DMS53 treated with DMSO at 0.1 percent for 48 hours (cell line): ENCODE results near the gene LPAR1.

Experiments used
- DNase-seq: peaks from one replicate; lab custom pipeline; 2025; ENCODE audit not compliant: unreplicated experiment; lab: John Stamatoyannopoulos, UW

LPAR1 gene

DNA sequence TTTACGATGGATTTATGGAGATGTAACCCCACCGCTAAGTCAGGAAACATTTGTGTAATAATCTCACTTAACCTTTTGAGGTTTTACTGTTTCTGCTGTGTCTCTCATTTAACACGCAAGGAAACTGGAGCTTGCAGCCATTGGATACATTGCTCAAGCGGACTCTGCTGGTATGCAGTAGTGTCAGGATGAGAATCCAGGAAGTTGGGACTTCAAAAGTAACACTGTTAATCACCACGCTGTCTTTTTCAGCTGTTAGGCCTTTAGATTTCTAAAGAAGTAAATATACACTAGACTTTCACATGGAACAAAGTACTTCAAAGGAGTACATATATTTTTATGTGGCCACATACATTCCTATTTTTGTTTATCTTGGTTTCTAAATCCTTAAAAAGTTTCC lies 114.7 kb downstream of the LPAR1 start:
- no peak for DNase-seq

DNA sequence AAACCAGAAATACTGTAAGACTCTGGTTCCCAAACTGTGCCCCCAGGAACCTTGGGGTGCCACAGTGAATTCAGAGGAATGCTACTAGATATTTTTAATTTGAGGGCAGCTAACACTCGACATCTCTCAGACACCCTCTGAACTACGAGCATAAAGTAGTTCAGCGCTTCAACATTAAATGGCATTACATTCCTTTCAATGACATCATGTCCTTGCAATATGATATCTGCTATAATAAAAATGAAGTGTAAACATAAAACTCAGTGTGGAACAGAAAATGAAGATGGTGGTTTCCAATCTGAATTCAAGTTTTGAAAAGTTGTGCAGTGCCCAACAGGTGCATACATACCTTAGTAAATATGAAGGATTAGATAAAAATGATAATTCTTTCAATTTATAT lies 116.1 kb downstream of the LPAR1 start:
- DNase-seq = no peak

DNA sequence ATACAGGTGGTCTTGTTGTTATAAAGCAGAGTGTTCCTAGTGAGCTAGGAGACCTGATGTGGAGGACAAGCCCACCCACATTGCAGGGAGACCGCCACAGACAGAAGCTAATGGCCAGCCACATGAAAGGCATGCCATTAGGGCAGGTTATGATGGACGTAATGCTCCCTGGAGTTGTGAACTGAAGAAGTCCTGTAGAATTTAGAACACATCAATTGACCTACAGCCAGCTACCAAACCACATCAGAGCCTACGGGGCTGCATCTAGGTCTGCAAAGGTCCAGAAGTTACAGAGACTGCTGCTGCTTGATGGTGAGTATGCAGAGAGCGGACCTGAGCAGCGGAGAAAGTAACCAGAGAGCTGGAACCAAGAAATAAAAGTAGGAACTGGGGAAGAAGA lies 116.6 kb downstream of the LPAR1 start:
- no peak for DNase-seq

DNA sequence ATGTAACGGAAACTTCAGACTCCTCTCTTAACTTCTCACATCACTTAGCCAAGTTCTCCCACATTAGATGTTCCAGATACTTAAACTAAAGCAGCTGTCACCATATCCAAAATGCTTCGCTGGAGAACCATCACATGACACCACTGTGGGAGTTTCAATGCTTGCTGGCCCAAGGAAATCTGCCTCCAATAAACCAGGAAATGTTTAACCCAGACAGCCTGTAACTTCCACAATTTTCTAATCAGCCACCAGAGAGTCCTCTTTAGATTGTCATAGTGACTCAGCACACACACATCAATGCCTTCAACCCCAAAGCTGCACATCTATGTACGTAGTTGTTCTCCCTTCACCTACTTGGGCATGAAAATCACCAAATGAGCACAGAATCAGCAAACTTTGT lies 118.7 kb downstream of the LPAR1 start:
- DNase-seq = peak; percentile 21

DNA sequence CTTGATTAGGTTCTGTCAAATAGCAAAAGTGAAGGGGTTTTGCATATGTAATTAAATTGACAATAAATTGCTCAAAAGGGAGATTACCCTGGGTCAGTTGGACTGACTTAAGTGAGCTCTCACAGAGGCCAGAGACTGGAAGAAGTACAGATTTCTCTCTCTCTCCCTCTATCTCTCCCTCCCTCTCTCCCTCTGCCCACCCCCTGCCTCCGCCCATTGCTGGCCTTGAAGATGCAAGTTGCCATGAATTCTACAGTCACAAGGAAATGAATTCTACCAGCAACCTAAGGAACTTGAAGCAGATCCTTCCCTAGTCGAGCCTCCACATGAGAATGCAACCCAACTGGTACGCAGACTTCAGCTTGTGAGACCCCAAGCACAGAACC lies 119.2 kb downstream of the LPAR1 start:
- no peak for DNase-seq

DNA sequence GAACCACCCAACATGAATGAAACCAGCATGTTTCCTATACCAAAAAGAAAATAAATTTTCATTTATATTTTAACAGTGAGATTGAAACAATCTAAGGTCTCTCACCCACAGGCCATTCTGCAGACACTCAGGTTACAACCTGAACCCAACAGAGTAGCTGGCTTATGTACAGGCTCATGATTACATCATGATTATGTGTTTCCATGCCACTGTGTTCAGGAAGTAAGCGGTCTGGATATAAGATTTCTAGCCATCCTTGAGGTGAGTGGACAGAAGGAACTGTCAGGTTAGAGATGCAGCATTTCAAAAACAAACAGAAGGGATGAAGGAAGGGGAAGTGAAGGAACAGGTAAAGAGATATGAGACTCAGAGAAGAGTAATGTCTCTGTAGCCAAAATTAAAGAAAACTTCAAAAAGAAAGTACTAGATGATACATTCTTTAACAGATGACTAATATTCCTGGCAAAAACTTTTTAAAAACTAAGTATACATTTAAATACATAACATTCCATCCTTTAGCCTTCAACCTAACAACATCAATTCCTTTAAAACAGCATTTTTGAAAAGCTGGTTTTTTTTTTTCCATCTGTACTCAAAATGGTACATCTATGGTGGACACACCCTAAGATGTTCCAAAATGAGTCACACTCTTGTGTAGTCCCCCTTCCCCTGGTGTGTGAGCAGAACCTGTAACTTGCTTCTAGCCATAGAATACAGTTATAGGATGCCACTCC lies 119.8 kb downstream of the LPAR1 start:
- DNase-seq = no peak

DNA sequence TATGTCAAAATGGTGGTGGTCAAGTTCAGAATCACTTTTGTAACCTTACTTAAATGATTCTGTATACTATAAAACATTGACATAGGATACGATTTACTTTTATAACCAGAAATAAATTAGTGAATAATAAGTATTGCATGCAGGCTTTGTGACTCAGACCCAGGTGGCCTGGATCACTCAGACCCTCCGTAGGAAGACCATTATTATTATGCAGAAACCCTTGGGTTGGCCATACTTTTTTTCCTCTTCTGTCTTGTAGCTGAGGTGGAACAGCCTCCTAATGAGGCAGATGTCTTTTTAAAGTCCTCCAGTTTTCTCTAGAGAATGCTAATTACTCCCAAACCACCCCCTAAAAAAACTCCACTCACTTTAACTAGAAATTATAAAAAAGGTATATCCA lies 121.9 kb downstream of the LPAR1 start:
- no peak for DNase-seq

DNA sequence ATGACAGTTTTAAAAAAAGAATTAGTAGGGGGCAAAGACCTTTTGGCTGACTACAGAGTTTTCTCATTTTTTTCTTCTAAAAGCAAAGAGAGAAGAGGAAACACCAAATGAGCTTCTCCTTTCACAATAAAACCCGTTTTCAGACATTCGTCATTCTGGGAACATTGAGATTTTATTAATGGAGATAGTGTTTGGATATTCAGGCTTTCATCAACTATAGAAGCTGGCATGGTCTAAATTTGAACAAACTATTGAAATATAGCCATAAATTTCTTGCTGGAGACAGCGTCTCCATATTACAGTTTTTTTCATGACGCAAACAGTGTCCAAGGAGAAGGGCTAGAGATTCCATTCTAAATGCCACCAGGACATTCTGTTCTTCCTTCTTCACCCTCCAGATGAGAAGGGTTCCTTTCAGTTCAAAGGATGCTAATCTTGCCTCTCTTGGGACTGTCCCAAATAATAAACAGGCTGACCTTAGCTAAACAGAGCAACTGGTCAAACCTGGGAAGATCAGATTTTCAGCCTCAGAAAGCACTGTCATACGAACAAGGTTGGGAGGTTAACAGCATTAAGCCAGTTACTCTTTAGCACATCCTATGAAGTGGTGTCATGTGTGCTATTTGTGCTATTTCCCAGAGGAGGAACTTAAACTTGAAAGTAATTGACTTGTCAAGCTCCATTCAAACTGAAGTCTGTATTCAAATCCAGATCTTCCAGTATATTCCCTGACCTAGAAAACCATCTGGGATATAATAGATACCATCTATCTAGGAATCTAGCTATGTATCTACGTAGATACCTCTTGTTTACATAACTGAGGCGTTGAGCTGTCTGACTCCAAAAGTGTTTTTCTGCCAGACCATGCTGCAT lies 125.6 kb downstream of the LPAR1 start:
- no peak for DNase-seq

DNA sequence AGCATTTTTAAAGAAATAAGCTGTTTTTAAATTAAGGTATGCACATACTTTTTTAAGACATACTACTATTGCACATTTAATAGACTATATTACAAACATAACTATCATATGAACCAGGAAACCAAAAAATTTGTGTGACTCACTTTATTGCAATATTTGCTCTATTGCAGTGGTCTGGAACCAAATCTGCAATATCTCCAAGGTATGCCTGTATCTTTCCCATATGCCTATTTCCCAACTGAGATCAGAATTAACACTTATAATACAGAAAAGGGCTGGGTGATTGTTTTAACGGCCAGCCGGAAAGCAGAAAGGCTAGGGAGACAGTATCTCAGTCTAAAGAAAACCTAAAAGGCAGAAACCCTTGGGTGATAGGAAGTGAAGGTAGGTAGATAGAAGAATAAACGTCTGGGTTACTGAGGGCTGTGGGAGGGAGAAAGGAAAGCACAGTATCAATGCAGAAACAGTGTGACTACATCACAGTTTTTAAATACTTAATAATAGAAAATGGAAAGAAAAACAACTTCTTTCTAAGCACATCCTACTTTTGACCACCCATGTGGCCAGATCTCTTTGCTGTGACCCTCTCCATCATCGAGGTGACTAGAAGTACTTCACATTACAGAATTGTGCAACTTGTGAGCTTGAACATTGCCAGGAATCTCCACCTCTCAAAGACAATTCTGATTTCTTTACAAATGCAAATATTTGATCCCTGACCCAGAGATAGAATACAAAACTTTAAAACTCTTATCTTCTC lies 126.4 kb downstream of the LPAR1 start:
- peak; percentile 10 for DNase-seq

DNA sequence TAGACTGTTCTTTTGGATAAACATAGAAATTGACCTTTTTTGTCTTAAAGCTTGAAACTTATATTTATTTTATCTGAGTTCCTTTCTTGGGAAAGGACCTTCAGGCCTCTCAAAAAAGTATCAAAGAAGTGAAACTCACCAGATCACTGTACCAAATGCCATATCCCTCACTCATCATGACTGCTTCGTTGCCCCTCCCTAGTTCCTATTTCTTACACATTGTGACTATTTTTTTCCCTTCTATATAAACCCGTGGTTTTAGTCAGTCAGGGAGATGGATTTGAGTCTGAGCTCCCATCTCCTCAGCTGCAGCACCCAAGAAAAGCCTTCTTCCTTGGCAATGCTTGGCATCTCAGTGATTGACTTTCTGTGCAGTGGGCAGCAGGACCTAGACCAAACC lies 129.4 kb downstream of the LPAR1 start:
- DNase-seq = no peak

DNA sequence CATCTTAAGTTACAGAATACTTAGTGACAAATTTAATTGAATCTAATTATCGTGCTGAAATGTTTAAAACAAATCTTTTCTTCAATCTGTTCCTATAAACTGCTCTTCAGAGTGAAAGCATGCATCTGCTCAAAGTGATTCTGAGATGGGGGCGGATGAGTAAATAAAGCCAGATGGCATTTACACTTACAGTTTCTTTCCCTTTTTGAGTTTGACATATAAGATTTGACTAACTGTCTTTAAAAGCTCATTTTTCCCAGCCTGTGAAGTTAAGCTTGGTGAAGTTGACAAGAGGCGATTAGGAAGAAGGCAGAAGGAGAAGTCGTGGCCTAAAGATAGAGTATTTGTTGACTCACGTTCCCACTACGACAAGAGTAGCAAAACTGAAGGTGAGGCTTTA lies 137.4 kb downstream of the LPAR1 start:
- no peak for DNase-seq

DNA sequence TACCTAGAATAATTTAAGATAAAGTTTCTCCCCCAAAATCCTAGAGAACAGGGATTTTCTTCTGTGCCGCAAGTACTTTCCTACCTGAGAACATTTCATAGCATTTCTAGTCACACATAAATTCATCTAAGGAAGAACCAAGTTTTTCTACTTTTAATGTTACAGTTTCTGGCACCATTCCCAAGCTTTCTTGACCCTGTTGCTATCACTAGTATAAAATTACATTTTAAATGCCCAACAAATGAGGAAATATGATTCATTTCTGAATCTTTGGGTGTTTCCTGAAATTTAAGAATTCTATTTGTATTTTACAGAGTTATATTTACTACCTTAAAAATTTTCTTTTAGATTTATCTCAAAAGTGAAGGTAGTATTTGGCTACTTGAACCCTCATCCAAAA lies 137.8 kb downstream of the LPAR1 start:
- DNase-seq = no peak

DNA sequence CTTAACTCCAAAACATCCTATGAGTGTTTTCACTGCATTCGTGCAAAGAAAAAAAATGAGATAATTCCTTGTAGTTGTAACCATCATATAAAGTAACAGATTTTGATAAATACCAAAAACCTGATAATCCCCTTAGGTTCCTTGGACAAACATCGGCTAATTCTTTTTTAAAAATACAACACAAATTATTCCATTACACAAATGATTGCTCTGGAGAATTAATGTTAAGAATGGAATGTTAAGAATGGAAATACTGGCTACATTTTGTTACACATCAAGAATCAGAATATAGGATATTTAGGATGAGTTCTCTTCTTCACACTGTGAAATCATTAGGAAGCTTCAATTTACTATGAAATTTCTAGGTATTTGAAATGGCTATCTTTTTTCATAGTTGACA lies 139.4 kb downstream of the LPAR1 start:
- DNase-seq = no peak

DNA sequence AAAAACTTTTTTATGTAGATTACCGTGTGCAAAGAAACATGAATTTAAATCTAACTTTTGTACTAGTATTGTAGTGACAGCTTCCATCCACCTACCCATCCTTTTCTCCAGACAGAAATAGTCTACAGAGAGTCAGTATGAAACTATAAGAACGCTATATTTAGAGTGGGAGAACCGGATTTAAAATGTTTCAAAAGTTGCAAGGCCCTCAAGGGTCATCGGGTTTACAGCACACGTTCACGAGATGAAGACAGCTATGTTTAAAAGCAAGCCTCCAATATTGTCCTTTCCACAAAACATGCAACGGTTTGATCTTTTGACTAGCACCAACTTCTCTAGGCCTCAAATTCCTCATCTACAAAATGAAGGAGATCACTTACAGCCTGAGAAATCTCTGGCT lies 139.9 kb downstream of the LPAR1 start:
- DNase-seq = no peak

DNA sequence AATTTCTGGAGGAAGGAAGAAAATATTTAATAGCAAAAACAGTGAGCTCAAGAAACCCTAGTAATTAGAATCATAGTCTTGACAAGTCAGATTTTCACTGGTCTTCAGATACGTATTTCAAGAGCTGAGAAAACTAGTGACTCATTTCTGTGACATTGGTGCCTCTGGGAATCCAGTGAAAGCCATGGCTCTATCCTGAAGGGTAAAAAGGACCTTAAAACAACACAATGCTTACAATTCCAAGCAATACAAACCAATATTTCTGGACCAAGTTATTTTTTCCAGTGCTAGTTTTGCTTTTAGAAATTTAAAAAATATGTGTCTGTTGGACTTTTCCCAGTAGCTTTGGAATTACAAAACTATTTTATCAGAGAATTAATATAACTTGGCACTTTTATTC lies 140.3 kb downstream of the LPAR1 start:
- DNase-seq = no peak

DNA sequence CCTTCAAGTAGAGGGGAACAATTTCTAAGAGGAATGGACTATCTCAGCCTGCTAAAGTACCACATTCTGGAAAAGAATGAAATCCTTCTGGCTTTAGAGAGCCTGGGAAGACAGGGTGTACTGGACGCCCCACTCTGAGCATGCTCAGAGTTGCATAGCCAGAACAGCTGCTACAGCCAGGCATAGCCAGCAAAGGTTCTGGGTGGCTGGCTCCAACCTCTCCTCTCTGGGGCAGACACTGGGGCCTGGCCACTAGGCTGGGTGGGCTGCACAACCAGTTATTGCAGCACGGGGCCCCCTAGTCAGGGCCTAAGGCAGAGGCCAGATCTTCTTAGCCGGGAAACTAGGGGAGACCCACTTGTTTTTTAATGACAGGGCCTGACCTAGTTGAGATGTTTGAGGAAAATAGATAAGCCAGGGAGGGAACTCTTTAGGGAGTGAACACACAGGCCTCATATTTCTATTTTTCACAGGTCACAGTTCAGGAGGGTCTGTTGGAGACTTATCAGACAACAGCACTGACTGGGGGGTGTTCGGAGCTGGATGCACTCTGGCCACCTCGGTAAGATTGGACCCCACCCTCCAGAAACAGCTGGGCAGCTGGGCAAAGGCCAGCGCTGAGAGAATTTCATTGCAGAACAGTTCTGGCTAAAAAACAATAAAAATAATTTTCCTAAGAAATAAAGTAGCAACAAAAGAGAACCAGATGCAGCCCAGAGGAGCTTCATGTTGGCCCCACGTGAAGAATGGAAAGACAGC lies 142.9 kb downstream of the LPAR1 start:
- DNase-seq = no peak

DNA sequence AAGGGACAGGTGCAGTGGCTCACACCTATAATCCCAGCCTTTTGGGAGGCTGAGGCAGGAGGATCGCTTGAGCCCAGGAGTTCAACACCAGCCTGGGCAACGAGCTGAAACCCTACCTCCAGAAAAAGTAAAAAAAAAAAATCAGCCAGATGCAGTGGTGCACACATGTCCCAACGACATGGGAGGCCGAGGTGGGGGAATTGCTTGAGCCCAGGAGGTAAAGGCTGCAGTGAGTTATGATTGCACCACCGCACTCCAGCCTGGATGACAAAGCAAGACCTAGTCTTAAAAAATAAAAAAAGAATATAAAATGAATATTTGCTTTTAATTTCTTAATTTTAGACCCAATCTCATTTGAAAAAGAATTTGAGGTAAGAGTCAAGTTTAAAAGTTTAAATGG lies 143.5 kb downstream of the LPAR1 start:
- DNase-seq = no peak

DNA sequence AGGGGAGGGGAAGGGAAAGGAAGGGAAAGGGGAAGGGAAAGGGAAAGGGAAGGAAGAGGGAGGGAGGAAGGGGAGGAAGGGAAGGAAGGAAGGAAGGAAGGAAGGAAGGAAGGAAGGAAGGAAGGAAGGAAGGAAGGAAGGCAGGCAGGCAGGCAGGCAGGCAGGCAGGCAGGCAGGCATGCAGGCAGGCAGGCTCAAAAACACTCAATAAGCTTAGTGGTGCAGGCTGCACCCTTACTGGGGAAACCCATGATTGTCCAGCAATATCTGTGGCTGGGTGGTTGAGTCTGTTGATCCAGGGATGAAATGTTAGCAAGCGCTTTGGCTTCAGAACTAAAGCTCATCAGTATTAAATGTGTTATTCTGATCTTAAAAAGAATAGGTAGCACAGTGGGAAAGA lies 145.6 kb downstream of the LPAR1 start:
- DNase-seq = no peak

DNA sequence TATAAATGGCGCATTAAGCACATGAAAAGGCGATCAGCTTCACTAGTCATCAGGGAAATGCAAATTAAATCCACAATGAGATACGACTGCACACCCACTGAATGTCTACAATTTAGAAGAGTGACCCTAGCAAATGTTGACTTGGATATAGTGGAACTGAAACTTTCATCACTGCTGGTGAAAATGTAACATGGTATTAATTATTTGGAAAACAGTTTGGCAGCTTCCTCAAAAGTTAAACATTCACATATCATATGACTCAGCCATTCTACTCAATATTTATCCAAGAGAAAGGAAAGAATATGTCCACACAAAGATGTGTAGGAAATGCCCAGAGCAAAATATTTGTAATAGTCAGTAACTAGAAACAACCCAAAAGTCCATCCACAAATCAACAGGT lies 146.5 kb downstream of the LPAR1 start:
- no peak for DNase-seq

DNA sequence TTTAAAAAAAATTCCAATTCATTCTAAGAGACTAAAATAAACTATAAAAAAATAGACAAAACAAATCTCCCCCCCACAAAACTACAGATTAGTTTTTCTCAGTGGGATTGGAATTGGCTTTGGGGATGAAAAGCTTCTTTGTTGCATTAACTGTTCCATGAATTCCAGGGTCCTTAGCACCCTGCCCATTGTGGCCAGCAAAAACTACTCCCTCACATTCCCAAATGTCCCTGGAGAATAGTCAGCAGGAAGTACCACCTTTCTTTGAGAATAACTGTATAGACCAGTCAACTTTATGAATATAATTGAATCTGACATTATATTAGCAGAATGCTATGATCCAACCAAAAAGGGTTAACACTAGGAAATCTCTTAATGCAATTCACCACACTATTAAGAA lies 147.9 kb downstream of the LPAR1 start:
- DNase-seq = no peak

DNA sequence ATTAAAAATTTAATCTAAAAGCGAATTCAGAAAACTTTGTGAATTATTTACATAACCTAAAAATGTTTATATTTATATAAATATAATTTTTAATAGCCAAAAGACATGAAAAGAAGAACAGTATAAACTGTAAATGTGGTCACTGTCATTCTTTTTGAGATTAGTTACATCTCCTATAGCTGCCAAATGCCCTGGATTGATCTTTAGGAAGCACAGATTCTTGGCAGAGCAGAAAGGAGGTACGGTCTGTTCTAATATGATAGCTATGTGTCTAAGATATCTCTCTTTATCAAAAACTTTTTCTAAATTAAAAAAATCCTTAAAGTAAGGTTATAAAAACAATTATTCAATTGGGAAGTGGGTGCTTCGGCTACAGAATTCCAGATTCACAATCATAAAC lies 151.0 kb downstream of the LPAR1 start:
- no peak for DNase-seq
